Measurements from ENCODE around the gene KHDC1. TPM values are rescaled to one million over a fixed set of nuclear protein-coding genes. Genes with fewer than 3 reads are reported as not detected.

Gene KHDC1
- total and polyA plus RNA-seq, 2 of the 8 experiments (the other 6 are each of a cell fraction or from before 2014, with no cell fraction given) = 4.3 to 7.3 TPM

DNA sequence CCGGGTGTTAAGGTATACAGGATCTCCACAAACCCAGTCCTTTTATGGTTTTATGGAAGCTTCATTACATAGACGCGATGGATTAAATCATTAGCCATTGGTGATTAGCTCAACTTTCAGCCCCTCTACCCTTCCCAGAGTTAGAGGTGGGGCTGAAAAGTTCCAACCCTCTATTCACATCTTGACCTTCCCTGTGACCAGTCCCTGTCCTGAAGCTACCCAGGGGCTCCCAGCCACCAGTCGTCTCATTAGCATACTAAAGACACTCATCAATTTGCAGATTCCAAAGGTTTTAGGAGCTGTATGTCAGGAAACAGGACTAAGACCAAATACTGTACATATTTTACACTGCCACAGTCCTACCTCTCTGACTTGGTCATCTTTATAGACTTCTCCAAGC lies 58.7 kb downstream of the KHDC1 start (continued):
- TF ChIP-seq, protein P1, sequence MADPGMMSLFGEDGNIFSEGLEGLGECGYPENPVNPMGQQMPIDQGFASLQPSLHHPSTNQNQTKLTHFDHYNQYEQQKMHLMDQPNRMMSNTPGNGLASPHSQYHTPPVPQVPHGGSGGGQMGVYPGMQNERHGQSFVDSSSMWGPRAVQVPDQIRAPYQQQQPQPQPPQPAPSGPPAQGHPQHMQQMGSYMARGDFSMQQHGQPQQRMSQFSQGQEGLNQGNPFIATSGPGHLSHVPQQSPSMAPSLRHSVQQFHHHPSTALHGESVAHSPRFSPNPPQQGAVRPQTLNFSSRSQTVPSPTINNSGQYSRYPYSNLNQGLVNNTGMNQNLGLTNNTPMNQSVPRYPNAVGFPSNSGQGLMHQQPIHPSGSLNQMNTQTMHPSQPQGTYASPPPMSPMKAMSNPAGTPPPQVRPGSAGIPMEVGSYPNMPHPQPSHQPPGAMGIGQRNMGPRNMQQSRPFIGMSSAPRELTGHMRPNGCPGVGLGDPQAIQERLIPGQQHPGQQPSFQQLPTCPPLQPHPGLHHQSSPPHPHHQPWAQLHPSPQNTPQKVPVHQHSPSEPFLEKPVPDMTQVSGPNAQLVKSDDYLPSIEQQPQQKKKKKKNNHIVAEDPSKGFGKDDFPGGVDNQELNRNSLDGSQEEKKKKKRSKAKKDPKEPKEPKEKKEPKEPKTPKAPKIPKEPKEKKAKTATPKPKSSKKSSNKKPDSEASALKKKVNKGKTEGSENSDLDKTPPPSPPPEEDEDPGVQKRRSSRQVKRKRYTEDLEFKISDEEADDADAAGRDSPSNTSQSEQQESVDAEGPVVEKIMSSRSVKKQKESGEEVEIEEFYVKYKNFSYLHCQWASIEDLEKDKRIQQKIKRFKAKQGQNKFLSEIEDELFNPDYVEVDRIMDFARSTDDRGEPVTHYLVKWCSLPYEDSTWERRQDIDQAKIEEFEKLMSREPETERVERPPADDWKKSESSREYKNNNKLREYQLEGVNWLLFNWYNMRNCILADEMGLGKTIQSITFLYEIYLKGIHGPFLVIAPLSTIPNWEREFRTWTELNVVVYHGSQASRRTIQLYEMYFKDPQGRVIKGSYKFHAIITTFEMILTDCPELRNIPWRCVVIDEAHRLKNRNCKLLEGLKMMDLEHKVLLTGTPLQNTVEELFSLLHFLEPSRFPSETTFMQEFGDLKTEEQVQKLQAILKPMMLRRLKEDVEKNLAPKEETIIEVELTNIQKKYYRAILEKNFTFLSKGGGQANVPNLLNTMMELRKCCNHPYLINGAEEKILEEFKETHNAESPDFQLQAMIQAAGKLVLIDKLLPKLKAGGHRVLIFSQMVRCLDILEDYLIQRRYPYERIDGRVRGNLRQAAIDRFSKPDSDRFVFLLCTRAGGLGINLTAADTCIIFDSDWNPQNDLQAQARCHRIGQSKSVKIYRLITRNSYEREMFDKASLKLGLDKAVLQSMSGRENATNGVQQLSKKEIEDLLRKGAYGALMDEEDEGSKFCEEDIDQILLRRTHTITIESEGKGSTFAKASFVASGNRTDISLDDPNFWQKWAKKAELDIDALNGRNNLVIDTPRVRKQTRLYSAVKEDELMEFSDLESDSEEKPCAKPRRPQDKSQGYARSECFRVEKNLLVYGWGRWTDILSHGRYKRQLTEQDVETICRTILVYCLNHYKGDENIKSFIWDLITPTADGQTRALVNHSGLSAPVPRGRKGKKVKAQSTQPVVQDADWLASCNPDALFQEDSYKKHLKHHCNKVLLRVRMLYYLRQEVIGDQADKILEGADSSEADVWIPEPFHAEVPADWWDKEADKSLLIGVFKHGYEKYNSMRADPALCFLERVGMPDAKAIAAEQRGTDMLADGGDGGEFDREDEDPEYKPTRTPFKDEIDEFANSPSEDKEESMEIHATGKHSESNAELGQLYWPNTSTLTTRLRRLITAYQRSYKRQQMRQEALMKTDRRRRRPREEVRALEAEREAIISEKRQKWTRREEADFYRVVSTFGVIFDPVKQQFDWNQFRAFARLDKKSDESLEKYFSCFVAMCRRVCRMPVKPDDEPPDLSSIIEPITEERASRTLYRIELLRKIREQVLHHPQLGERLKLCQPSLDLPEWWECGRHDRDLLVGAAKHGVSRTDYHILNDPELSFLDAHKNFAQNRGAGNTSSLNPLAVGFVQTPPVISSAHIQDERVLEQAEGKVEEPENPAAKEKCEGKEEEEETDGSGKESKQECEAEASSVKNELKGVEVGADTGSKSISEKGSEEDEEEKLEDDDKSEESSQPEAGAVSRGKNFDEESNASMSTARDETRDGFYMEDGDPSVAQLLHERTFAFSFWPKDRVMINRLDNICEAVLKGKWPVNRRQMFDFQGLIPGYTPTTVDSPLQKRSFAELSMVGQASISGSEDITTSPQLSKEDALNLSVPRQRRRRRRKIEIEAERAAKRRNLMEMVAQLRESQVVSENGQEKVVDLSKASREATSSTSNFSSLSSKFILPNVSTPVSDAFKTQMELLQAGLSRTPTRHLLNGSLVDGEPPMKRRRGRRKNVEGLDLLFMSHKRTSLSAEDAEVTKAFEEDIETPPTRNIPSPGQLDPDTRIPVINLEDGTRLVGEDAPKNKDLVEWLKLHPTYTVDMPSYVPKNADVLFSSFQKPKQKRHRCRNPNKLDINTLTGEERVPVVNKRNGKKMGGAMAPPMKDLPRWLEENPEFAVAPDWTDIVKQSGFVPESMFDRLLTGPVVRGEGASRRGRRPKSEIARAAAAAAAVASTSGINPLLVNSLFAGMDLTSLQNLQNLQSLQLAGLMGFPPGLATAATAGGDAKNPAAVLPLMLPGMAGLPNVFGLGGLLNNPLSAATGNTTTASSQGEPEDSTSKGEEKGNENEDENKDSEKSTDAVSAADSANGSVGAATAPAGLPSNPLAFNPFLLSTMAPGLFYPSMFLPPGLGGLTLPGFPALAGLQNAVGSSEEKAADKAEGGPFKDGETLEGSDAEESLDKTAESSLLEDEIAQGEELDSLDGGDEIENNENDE (IDR thresholded peaks at IDR 0.05; ENCODE audit: insufficient replicate concordance, low read length) = no peak
- TF ChIP-seq CHD2 (IDR thresholded peaks at IDR 0.05; ENCODE audit: low read length) = no peak
- no peak for TF ChIP-seq RFX5 (IDR thresholded peaks at IDR 0.05; ENCODE audit: borderline replicate concordance, low read depth, low read length)
- TF ChIP-seq KDM5A (IDR thresholded peaks at IDR 0.05; ENCODE audit: low read length) = no peak

All from H1 (cell line).